GM21515 (cell line): ENCODE measurements around the gene WAC.
"Not testable (repeated sequence)": the region's sequence is repeated elsewhere in the genome, so short reads cannot be mapped to it uniquely, and the experiment has no call there.

Experiments used
- ATAC-seq: cut with Tn5 transposase; IDR thresholded peaks from one replicate; pipeline ENCODE4 v1.9.1; 2021; ENCODE audit not compliant: unreplicated experiment

The WAC gene

GRCh38 chr10:28604567-28605536 lies 71.9 kb downstream of the WAC start:
- no peak for ATAC-seq

GRCh38 chr10:28606568-28606967 lies 73.7 kb downstream of the WAC start:
- no peak for ATAC-seq

GRCh38 chr10:28609636-28610035 lies 76.7 kb downstream of the WAC start:
- not testable (repeated sequence) for ATAC-seq

- ATAC-seq, result no peak
Measured at GRCh38 chr10:28612877-28613276, 80.0 kb downstream of the WAC start.

GRCh38 chr10:28616514-28616913 lies 83.6 kb downstream of the WAC start:
- ATAC-seq, result no peak

- no peak for ATAC-seq
Measured at GRCh38 chr10:28619455-28619854, 86.5 kb downstream of the WAC start.

GRCh38 chr10:28620251-28620650 lies 87.3 kb downstream of the WAC start:
- ATAC-seq, result no peak

GRCh38 chr10:28623483-28623882 lies 90.6 kb downstream of the WAC start:
- ATAC-seq, result no peak

- ATAC-seq, result peak; percentile 51
Measured at GRCh38 chr10:28624351-28624750, 91.4 kb downstream of the WAC start.

- no peak for ATAC-seq
Measured at GRCh38 chr10:28627102-28627501, 94.2 kb downstream of the WAC start.

- no peak for ATAC-seq
Measured at GRCh38 chr10:28628184-28628893, 95.4 kb downstream of the WAC start.

GRCh38 chr10:28631896-28632583 lies 99.1 kb downstream of the WAC start:
- no peak for ATAC-seq

- ATAC-seq, result no peak
Measured at GRCh38 chr10:28632584-28632945, 99.6 kb downstream of the WAC start.

GRCh38 chr10:28633750-28634149 lies 100.8 kb downstream of the WAC start:
- no peak for ATAC-seq

- ATAC-seq, result no peak
Measured at GRCh38 chr10:28637346-28637745, 104.4 kb downstream of the WAC start.

- ATAC-seq, result no peak
Measured at GRCh38 chr10:28638392-28638791, 105.5 kb downstream of the WAC start.

- ATAC-seq, result no peak
Measured at GRCh38 chr10:28640551-28640950, 107.6 kb downstream of the WAC start.

GRCh38 chr10:28644647-28645046 lies 111.7 kb downstream of the WAC start:
- ATAC-seq, result no peak

- no peak for ATAC-seq
Measured at GRCh38 chr10:28652106-28652505, 119.2 kb downstream of the WAC start.

- no peak for ATAC-seq
Measured at GRCh38 chr10:28652703-28653102, 119.8 kb downstream of the WAC start.

GRCh38 chr10:28658824-28659223 lies 125.9 kb downstream of the WAC start:
- not testable (repeated sequence) for ATAC-seq

GRCh38 chr10:28661035-28661434 lies 128.1 kb downstream of the WAC start:
- no peak for ATAC-seq
